Keratinocyte (primary cell): Measurements from ENCODE around the gene TNFSF15.

Experiments
- CTCF ChIP-seq, 3 experiments: IDR thresholded peaks in 1 of 3; conservative IDR thresholded peaks in 1 of 3; optimal IDR thresholded peaks in 1 of 3; 2 replicates in 2 of 3; 3 replicates in 1 of 3; pipeline versions ENCODE3 to v1.5.1; 2011; ENCODE audit warnings: low read length in 3 of 3, mild to moderate bottlenecking in 3 of 3, moderate library complexity in 2 of 3, control low read depth in 1 of 3, inconsistent platforms in 1 of 3; ENCODE audit not compliant: insufficient read depth in 2 of 3; ENCODE audit errors: extremely low read depth in 1 of 3
- EZH2 ChIP-seq: IDR thresholded peaks from one replicate; pipeline ENCODE4 v1.6.1; 2012; ENCODE audit warnings: inconsistent platforms, mild to moderate bottlenecking, low read length, moderate library complexity

DNA sequence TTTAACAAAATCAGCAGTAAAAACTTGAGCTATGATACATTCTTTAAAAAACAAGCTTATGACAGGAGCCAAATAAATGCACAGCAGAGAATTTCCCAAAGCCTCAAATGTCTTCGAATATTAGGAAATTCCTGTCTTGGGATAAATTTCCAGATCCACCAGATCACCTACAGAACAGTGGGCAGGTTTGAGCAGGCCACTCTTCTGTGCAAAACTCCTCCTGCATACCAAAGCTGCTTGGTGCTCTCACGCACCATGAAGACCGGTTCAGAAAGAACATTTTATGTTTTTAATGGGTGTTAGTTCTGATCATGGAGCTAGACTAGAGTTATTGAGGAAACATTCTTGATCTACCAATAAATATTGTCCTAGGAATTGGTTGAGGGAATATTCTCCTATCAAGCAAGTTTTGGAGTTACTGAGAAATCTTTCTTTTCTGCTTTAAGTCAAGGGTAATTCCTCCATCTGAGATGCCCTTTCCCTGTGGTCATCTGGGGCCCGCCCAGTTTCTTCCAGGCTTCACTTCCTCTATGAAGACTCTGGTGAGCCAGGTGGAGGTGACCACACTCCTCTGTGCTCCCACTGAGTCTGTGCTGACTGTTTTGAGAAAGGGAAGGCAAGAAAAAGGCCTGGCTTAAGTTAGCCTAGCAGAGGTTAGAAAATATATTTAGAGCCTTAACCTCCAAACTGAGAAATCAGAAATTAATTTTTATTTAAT lies 17.9 kb downstream of the TNFSF15 start:
- no peak for TF ChIP-seq CTCF (optimal IDR thresholded peaks at IDR 0.05 in 1 of 3, IDR thresholded peaks at IDR 0.05 in 1 of 3, conservative IDR thresholded peaks at IDR 0.05 in 1 of 3; ENCODE audit: extremely low read depth in 1 of 3, insufficient read depth in 2 of 3, low read length in 3 of 3)
- TF ChIP-seq EZH2: no peak
